GM19468 (cell line): ENCODE results near the gene ZBTB38.

Experiments used
- ATAC-seq: cut with Tn5 transposase; IDR thresholded peaks from one replicate; pipeline ENCODE4 v1.9.1; 2021; ENCODE audit warnings: mild to moderate bottlenecking, moderate library complexity, moderate number of reproducible peaks; ENCODE audit not compliant: unreplicated experiment; ENCODE audit errors: extremely low read depth

ZBTB38 gene

GRCh38 chr3:141414800-141415462 lies 46.6 kb downstream of the ZBTB38 start:
- ATAC-seq: no peak

GRCh38 chr3:141415953-141416352 lies 47.6 kb downstream of the ZBTB38 start:
- no peak for ATAC-seq
